Bronchial epithelial cell (primary cell): Measurements from ENCODE around the gene TPD52L2. TPM values are rescaled to one million over a fixed set of nuclear protein-coding genes. Genes with fewer than 3 reads are reported as not detected.
A peak's percentile ranks its signal among the peaks of the same experiment; 100 is the strongest.

Experiments used
- DNase-seq: peaks from one replicate; pipeline ENCODE4 v3.0.0-alpha.2; 2010; ENCODE audit warnings: low read depth
- FAIRE-seq: peaks from 2 replicates; lab custom pipeline; 2011; peaks lifted over from hg19 to GRCh38; lab: Jason Lieb, UNC
- H3K27me3 ChIP-seq: 2 replicates; pipeline ENCODE4 v1.5.1; 2011; ENCODE audit warnings: low read length; ENCODE audit not compliant: control insufficient read depth, insufficient read depth
- H3K36me3 ChIP-seq: 2 replicates; pipeline ENCODE4 v1.5.1; 2011; ENCODE audit warnings: low read length; ENCODE audit not compliant: control insufficient read depth, insufficient read depth
- H3K4me3 ChIP-seq: 2 replicates; pipeline ENCODE4 v1.5.1; 2011; ENCODE audit warnings: mild to moderate bottlenecking, low read depth, low read length, control low read depth
- CTCF ChIP-seq: IDR thresholded peaks from 2 replicates; pipeline ENCODE4 v1.5.1; 2011; ENCODE audit warnings: mild to moderate bottlenecking, moderate library complexity, low read length, control low read depth, inconsistent platforms; ENCODE audit not compliant: insufficient read depth, severe bottlenecking
- total RNA-seq: library from RNA; depleted of rRNA; stranded (reverse); fragments of >200 nt; gene quantifications from 2 replicates; pipeline ENCODE4 v1.2.1, GENCODE V29; 2014

Gene TPD52L2
- total RNA-seq, 1 donor from 2014 or later, result 172 TPM

DNA sequence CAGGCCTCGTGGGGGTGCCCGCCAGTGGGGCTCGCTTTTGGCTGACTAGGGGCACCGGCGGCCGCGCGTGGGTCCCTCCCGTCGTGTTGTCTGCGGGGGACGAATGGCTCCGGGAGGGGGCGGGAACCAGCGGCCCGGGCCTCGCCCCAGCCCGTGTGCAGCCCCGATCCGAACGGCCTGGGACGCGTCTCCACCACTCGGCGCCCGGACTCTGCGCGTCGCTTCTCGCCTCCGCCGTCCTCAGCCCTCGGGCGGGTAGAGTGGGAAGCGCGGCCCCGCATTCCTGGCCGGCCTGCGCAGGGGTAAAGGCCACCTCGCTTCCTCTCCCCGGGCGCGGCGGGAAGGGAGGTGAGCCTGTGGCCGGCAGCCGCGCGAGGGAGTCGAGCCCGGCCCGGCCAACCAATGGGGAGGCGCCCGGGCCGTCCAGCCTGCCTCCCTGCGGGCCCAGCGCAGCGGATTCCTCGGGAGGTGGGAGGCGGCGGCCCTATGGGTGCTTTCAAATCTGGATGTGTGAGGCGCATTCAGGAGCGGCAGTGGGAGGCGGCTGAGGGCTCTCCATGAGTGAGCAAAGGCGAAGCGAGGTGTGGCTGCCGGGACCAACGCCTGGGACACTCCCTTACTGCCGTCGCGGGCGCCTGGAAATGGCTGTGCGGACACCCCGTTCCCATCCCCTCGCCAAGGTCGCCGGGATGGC lies 32.9 kb upstream of the TPD52L2 start:
- H3K4me3 ChIP-seq, result peak overlapping the region; percentile 23
- DNase-seq, result peak; percentile 22
- FAIRE-seq, result no peak

DNA sequence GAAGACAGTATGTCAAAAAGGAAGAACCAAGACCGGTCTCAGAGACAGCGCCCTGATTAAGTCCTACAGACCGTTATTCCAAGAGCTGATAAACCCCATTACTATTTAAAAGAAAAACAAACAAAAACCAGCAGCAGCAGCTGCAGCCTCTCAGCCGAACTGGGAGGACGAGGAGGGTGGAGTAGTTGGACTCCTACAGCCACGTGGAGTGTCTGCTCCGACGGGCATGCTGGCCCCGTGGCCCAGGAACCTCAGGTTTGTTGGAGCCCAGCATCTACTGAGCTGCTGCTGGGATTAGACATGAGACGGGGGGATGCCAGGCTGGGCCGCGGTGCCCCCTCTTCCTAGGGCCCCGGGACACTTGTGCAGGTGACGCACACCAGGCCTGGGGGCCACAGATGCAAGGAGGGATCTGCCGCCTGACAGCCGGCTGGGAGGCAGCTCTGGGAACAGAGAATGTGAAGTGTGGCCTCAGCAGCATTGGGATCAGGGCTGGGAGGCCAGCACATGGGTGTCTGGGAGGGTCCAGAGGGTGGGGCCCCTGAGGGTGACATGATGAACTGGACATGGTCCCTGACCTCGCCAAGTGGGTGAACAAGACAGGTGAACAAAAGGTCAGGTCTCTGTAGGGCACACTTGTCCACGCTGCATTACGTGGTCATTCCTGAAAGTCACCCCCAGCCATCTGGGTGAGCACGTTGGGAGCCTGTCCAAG lies 31.1 kb upstream of the TPD52L2 start:
- no peak for TF ChIP-seq CTCF
- H3K36me3 ChIP-seq, result no peaks in the 10 kb centered on the region
- FAIRE-seq (no peak), DNase-seq (no peak)
- H3K27me3 ChIP-seq, result peaks cover 9% of the 10 kb centered on the region
- no peak overlapping the region for H3K4me3 ChIP-seq

More for the DNA sequence above, 32.9 kb upstream of the TPD52L2 start:
- no peaks in the 10 kb centered on the region for H3K36me3 ChIP-seq
- H3K27me3 ChIP-seq, result peaks cover 12% of the 10 kb centered on the region
- TF ChIP-seq CTCF, result no peak

DNA sequence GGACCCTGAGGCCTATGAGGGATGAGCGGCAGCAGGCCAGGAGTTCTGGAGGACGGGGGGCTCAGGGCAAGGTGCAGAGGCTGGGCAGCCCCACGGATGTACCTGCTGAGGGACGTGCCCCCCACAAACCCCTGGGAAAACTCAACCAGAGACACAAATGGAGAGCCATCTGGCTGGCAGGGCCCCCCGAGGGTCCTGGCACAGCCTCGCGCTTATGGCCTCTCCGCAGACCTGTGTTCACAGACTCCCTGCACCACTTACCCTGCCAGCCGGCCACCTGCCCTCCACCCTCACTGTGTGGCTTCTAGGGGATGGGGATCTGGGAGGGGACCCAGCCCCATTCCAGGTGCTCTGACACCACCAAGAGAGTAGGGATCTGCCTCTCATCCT lies 30.6 kb upstream of the TPD52L2 start:
- H3K4me3 ChIP-seq, result no peak overlapping the region
- no peak for DNase-seq
- TF ChIP-seq CTCF, result no peak
- H3K36me3 ChIP-seq, result no peaks in the 10 kb centered on the region
- H3K27me3 ChIP-seq, result peaks cover 4% of the 10 kb centered on the region
- FAIRE-seq, result no peak

DNA sequence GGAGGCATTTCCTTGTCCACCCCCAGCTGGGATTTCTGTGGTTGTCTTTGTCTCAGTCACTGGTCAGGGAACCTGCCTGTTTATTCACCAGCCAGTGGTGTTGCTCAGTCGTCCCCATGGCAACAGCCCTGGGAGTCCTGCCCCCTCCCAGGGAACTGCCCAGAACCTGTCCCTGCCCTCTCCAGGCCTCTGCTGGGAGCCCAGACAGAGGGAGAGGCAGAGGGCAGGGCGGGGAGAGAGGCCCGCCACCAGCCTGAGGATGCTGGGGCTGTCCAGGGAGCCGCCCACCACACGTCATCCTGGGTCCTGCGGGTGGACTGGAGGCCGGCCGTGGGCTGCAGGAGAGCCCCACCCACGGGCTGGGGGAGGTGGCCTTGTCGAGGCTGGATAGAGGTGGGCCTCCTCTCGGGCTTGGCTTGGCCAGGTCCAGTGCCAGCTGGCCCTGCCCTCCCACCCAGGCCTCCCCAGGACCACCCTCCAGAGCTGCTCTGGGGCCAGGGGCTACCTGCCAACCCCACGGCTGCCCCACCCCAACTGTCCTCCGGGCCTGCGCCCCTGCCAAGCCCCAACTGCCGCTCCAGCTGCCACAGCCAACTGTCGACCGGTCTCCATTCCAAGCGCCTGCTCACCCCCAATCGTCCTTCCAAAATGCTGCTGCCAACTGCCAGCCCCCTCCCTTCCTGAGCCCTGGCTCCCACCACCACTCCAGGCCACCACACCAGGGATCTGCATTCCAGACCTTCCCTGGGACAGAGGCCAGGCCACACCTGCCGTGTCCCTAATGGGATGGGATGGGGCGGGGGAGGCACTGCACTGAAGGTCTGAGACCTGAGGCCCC lies 29.8 kb upstream of the TPD52L2 start:
- no peak for FAIRE-seq
- Histone ChIP-seq H3K27me3 (peaks cover 2% of the 10 kb centered on the region), H3K36me3 (no peaks in the 10 kb centered on the region), H3K4me3 (no peak overlapping the region)
- peak; percentile 89 for DNase-seq
- TF ChIP-seq CTCF, result no peak

GRCh38 chr20:63836458-63837344 lies 28.4 kb upstream of the TPD52L2 start:
- no peaks in the 10 kb centered on the region for H3K36me3 ChIP-seq
- no peak for TF ChIP-seq CTCF
- DNase-seq, result no peak
- peaks cover 2% of the 10 kb centered on the region for H3K27me3 ChIP-seq
- FAIRE-seq, result no peak
- H3K4me3 ChIP-seq, result no peak overlapping the region
